Left colon (tissue), 2 donors: Measurements from ENCODE around the gene USP16. TPM values are rescaled to one million over a fixed set of nuclear protein-coding genes. Genes with fewer than 3 reads are reported as not detected.
"Not testable (repeated sequence)": the region's sequence is repeated elsewhere in the genome, so short reads cannot be mapped to it uniquely, and the experiment has no call there.

Experiments used
- ATAC-seq: fragments of 200-7000 bp; cut with Tn5 transposase; one replicate; pipeline ENCODE4 v1.9.1; 2020; ENCODE audit warnings: mild to moderate bottlenecking, moderate library complexity
- DNase-seq, 2 donors: peaks; one replicate each; pipeline ENCODE4 v3.0.0-alpha.2; 2020
- intact Hi-C, 2 donors: fragments of 100-400 bp; cut with DNase I in 1 of 2; cut with micrococcal nuclease in 1 of 2; formaldehyde crosslinking; loops; one replicate each; pipeline versions ENCODE4 v1.11.2 to v1.14.0; 2022; cut with DNase I, micrococcal nuclease
- long read RNA-seq: library from polyadenylated mRNA; unstranded; transcript quantifications from one replicate; pipeline ENCODE4 v2.0.0, GENCODE V29; 2021
- total RNA-seq, 2 donors: library from RNA; stranded (reverse); fragmentation: NEBNext Ultra II Directional; extraction: Animal tissue kit (Norgen Biotek cat#: 25700); gene quantifications; one replicate each; pipeline ENCODE4 v1.2.1, GENCODE V29; 2021
- donor health status: DM: no; HTN: no; CAD: no.
- donor health status: DM: yes; HTN: yes; CAD: no.

The USP16 gene
- 10 to 100 TPM; 33.4 to 36.1 TPM for total RNA-seq
- long read RNA-seq, partial matches to known transcripts = 10 of 16 reads
- long read RNA-seq, other reads (novel, unspliced or antisense) = 1 of 16 reads

GRCh38 chr21:29024474-29025327 lies at the start of gene USP16:
TSS of gene USP16 (plus strand) at chr21:29024668. CDS start at chr21:29027914, 3,246 bp downstream.
- DNase-seq (peak; percentile 92 to 97), ATAC-seq (peak; percentile 94)
- intact Hi-C loops = no loop called here

GRCh38 chr21:28975397-28975796 lies 49.1 kb upstream of the USP16 start:
- ATAC-seq = no peak
- no peak for DNase-seq
- intact Hi-C loops = no loop called here

GRCh38 chr21:28979092-28979491 lies 45.4 kb upstream of the USP16 start:
- no peak for DNase-seq
- no peak for ATAC-seq
- intact Hi-C loops = no loop called here

- ATAC-seq (no peak), DNase-seq (no peak)
- intact Hi-C loops = loop anchor here in 1 of 2 donors (10.0 kb wide), 1 partner anchor 52 kb away; no protein-coding TSS in a partner anchor
Observed at GRCh38 chr21:28982637-28983036, 41.8 kb upstream of the USP16 start.

- ATAC-seq (no peak), DNase-seq (no peak)
- intact Hi-C loops = loop anchor here in 1 of 2 donors (10.0 kb wide), 1 partner anchor 48 kb away; no protein-coding TSS in a partner anchor
Observed at GRCh38 chr21:28986677-28987076, 37.8 kb upstream of the USP16 start.

- not testable (repeated sequence) for ATAC-seq, DNase-seq
- intact Hi-C loops = loop anchor here in 1 of 2 donors (10.0 kb wide), 1 partner anchor 47 kb away; no protein-coding TSS in a partner anchor
Observed at GRCh38 chr21:28988146-28988545, 36.3 kb upstream of the USP16 start.

- peak; percentile 31 for ATAC-seq
- intact Hi-C loops = no loop called here
- DNase-seq = peak in 1 of 2 donors; percentile 22
Observed at GRCh38 chr21:28991861-28992525, 32.5 kb upstream of the USP16 start.

- intact Hi-C loops = no loop called here
- ATAC-seq = peak; percentile 100
- peak; percentile 97 to 99 for DNase-seq
Observed at GRCh38 chr21:28992526-28993292, 31.8 kb upstream of the USP16 start, which contains the start of gene LTN1. TSS of gene LTN1 (minus strand) at chr21:28992877. CDS start at chr21:28992805, 72 bp downstream.

- intact Hi-C loops = no loop called here
- ATAC-seq (no peak), DNase-seq (no peak)
Observed at GRCh38 chr21:28993293-28993629, 31.2 kb upstream of the USP16 start.

- intact Hi-C loops = no loop called here
- ATAC-seq (peak; percentile 100), DNase-seq (peak; percentile 96)
Observed at GRCh38 chr21:29002442-29003144, 21.9 kb upstream of the USP16 start.

GRCh38 chr21:29005696-29006095 lies 18.8 kb upstream of the USP16 start:
- no peak for DNase-seq
- ATAC-seq = no peak
- intact Hi-C loops = no loop called here

- intact Hi-C loops = no loop called here
- no peak for DNase-seq
- ATAC-seq = no peak
Observed at GRCh38 chr21:29007135-29007534, 17.3 kb upstream of the USP16 start.

GRCh38 chr21:29007810-29008209 lies 16.7 kb upstream of the USP16 start:
- intact Hi-C loops = no loop called here
- DNase-seq (no peak), ATAC-seq (no peak)

GRCh38 chr21:29008367-29008766 lies 16.1 kb upstream of the USP16 start:
- DNase-seq (no peak), ATAC-seq (no peak)
- intact Hi-C loops = no loop called here

GRCh38 chr21:29011236-29011635 lies 13.2 kb upstream of the USP16 start:
- DNase-seq, ATAC-seq, intact Hi-C loops: not testable (repeated sequence)

GRCh38 chr21:29017639-29018237 lies 6.7 kb upstream of the USP16 start:
- ATAC-seq (no peak), DNase-seq (no peak)

GRCh38 chr21:29018540-29018939 lies 5.9 kb upstream of the USP16 start:
- peak; percentile 47 for ATAC-seq
- no peak for DNase-seq
- intact Hi-C loops = no loop called here

More at GRCh38 chr21:29017639-29018237, 6.7 kb upstream of the USP16 start:
- intact Hi-C loops = no loop called here

- intact Hi-C loops = no loop called here
- ATAC-seq (no peak), DNase-seq (no peak)
Observed at GRCh38 chr21:29022166-29022565, 2.3 kb upstream of the USP16 start.
